NCI-H226 (cell line): ENCODE data around the gene ZNF438.
"Not testable (repeated sequence)": the region's sequence is repeated elsewhere in the genome, so short reads cannot be mapped to it uniquely, and the experiment has no call there.

Experiments
- DNase-seq: peaks from one replicate; pipeline ENCODE4 v3.0.0-alpha.2; 2015

The ZNF438 gene

GRCh38 chr10:30821261-30821993 lies 210.2 kb downstream of the ZNF438 start:
- no peak for DNase-seq

- peak; percentile 11 for DNase-seq
Measured at GRCh38 chr10:30820261-30820991, 211.2 kb downstream of the ZNF438 start.

GRCh38 chr10:30819341-30820181 lies 212.1 kb downstream of the ZNF438 start:
- DNase-seq: no peak

- DNase-seq: no peak
Measured at GRCh38 chr10:30818854-30819253, 212.8 kb downstream of the ZNF438 start.

GRCh38 chr10:30818010-30818660 lies 213.5 kb downstream of the ZNF438 start:
- no peak for DNase-seq

GRCh38 chr10:30817541-30817940 lies 214.1 kb downstream of the ZNF438 start:
- no peak for DNase-seq

GRCh38 chr10:30816820-30817171 lies 214.9 kb downstream of the ZNF438 start:
- DNase-seq: no peak

GRCh38 chr10:30816159-30816819 lies 215.4 kb downstream of the ZNF438 start:
- DNase-seq: no peak

- DNase-seq: peak; percentile 63
Measured at GRCh38 chr10:30813872-30814481, 217.7 kb downstream of the ZNF438 start.

- DNase-seq: no peak
Measured at GRCh38 chr10:30812018-30812851, 219.4 kb downstream of the ZNF438 start.

- no peak for DNase-seq
Measured at GRCh38 chr10:30811276-30812017, 220.2 kb downstream of the ZNF438 start.

- no peak for DNase-seq
Measured at GRCh38 chr10:30810416-30810815, 221.2 kb downstream of the ZNF438 start.

- DNase-seq: no peak
Measured at GRCh38 chr10:30806850-30807249, 224.8 kb downstream of the ZNF438 start.

- no peak for DNase-seq
Measured at GRCh38 chr10:30805061-30805460, 226.6 kb downstream of the ZNF438 start.

GRCh38 chr10:30804478-30805055 lies 227.1 kb downstream of the ZNF438 start:
- no peak for DNase-seq

- DNase-seq: no peak
Measured at GRCh38 chr10:30803892-30804322, 227.8 kb downstream of the ZNF438 start.

GRCh38 chr10:30803058-30803457 lies 228.6 kb downstream of the ZNF438 start:
- no peak for DNase-seq

GRCh38 chr10:30800368-30800767 lies 231.3 kb downstream of the ZNF438 start:
- DNase-seq: no peak

- DNase-seq: no peak
Measured at GRCh38 chr10:30798646-30799185, 232.9 kb downstream of the ZNF438 start.

- DNase-seq: not testable (repeated sequence)
Measured at GRCh38 chr10:30795024-30795423, 236.6 kb downstream of the ZNF438 start.
